ENCODE measurements around the gene USP35. TPM values are rescaled to one million over a fixed set of nuclear protein-coding genes. Genes with fewer than 3 reads are reported as not detected.

Gene USP35
- 7.0 and 8.9 TPM in 2 replicates for total RNA-seq (2014; rRNA removed; shearing (Covaris generic))
- 2.2 and 2.7 TPM in 2 replicates for polyA plus RNA-seq (2016; fragmentation: Nextera tagmentation; extraction: Ambion mirVana)

GRCh38 chr11:78188286-78189173, at the start of gene USP35, which contains the start of gene KCTD21:
USP35 (plus strand) TSS chr11:78188919; CDS start chr11:78196246, 7,327 bp downstream.
KCTD21 (minus strand) TSS chr11:78188626; CDS start chr11:78174554, 14,072 bp downstream.
- peak within 1 kb of the TSS; percentile 84 for H3K9ac ChIP-seq
- H3K27me3 ChIP-seq (replicated peaks; ENCODE audit: insufficient read depth) = no peaks in the 10 kb centered on the region
- DNase-seq = peak; percentile 99
- peak within 1 kb of the TSS; percentile 93 for H3K4me3 ChIP-seq
- in situ Hi-C loops (cut with MboI) = no loop called here
- no peaks in the 10 kb centered on the region for H3K9me3 ChIP-seq (ENCODE audit: low read depth)
- H3K36me3 ChIP-seq (ENCODE audit: low read depth) = no peaks in the 10 kb centered on the region
- peaks cover 29% of the 10 kb centered on the region for H3F3A ChIP-seq (ENCODE audit: insufficient read depth)
- H2AFZ ChIP-seq = peak within 1 kb of the TSS; percentile 86
- H3K9me2 ChIP-seq (ENCODE audit: insufficient read depth) = no peaks in the 10 kb centered on the region
- peak within 1 kb of the TSS; percentile 99 for H3K4me2 ChIP-seq (ENCODE audit: unreplicated experiment)
- 1% methylated on average over 59 to 63 of the region's 74 CpGs for WGBS, 2 experiments (ENCODE audit: low coverage in 1 of 2, low lambda C conversion rate in 2 of 2, missing lambda C conversion rate in 2 of 2)
- TF ChIP-seq EZH2phosphoT487 (IDR thresholded peaks at IDR 0.05; ENCODE audit: insufficient read depth, low read depth) = no peak
- no peak for TF ChIP-seq EZH2 (IDR thresholded peaks at IDR 0.05; ENCODE audit: insufficient read depth, poor library complexity, severe bottlenecking)
- peak within 1 kb of the TSS; percentile 95 for H3K27ac ChIP-seq
- no peaks in the 10 kb centered on the region for H4K20me1 ChIP-seq (ENCODE audit: insufficient read depth)
- peaks cover 28% of the 10 kb centered on the region for H3K4me1 ChIP-seq (ENCODE audit: insufficient read depth)
- H3K79me2 ChIP-seq (ENCODE audit: insufficient read depth) = peaks cover 89% of the 10 kb centered on the region

- H3K9ac ChIP-seq = peak within 1 kb of the TSS; percentile 94
- H3K9me3 ChIP-seq (ENCODE audit: low read depth) = no peaks in the 10 kb centered on the region
- in situ Hi-C loops (cut with MboI) = loop anchor here (25.0 kb wide), 1 partner anchor 423 kb away; the partner anchor contains the start of gene NARS2
- H3F3A ChIP-seq (ENCODE audit: insufficient read depth) = no peaks in the 10 kb centered on the region
- no peaks in the 10 kb centered on the region for H3K27me3 ChIP-seq (replicated peaks; ENCODE audit: insufficient read depth)
- H3K27ac ChIP-seq = peak within 1 kb of the TSS; percentile 81
- no peaks in the 10 kb centered on the region for H3K36me3 ChIP-seq (ENCODE audit: low read depth)
- H3K4me1 ChIP-seq (ENCODE audit: insufficient read depth) = peaks cover 11% of the 10 kb centered on the region
- no peak for TF ChIP-seq EZH2phosphoT487 (IDR thresholded peaks at IDR 0.05; ENCODE audit: insufficient read depth, low read depth)
- no peak for TF ChIP-seq EZH2 (IDR thresholded peaks at IDR 0.05; ENCODE audit: insufficient read depth, poor library complexity, severe bottlenecking)
- peak; percentile 100 for DNase-seq
- no peaks in the 10 kb centered on the region for H3K9me2 ChIP-seq (ENCODE audit: insufficient read depth)
- peak within 1 kb of the TSS; percentile 92 for H3K4me3 ChIP-seq
- H4K20me1 ChIP-seq (ENCODE audit: insufficient read depth) = no peaks in the 10 kb centered on the region
- 1 to 2% methylated on average over 44 to 52 of the region's 52 CpGs for WGBS, 2 experiments (ENCODE audit: low coverage in 1 of 2, low lambda C conversion rate in 2 of 2, missing lambda C conversion rate in 2 of 2)
- H3K4me2 ChIP-seq (ENCODE audit: unreplicated experiment) = peak within 1 kb of the TSS; percentile 87
- H2AFZ ChIP-seq = peak within 1 kb of the TSS; percentile 94
- H3K79me2 ChIP-seq (ENCODE audit: insufficient read depth) = peaks cover 61% of the 10 kb centered on the region
Observed at GRCh38 chr11:78139422-78140391, 49.0 kb upstream of the USP35 start, which contains the start of gene ALG8. ALG8 (minus strand) TSS chr11:78139626; CDS start chr11:78139588, 38 bp downstream.

- H3K4me2 ChIP-seq (ENCODE audit: unreplicated experiment) = peak overlapping the region; percentile 87
- no peak for TF ChIP-seq EZH2phosphoT487 (IDR thresholded peaks at IDR 0.05; ENCODE audit: insufficient read depth, low read depth)
- no peak for TF ChIP-seq EZH2 (IDR thresholded peaks at IDR 0.05; ENCODE audit: insufficient read depth, poor library complexity, severe bottlenecking)
- H3K9me2 ChIP-seq (ENCODE audit: insufficient read depth) = no peaks in the 10 kb centered on the region
- peak overlapping the region; percentile 94 for H2AFZ ChIP-seq
- H3K27ac ChIP-seq = 0 out of 2 replicates have a peak overlapping the region, but pooled peaks have one; percentile 81
- peak overlapping the region; percentile 92 for H3K4me3 ChIP-seq
- 60 to 62% methylated on average over 17 of the region's 17 CpGs for WGBS, 2 experiments (ENCODE audit: low coverage in 1 of 2, low lambda C conversion rate in 2 of 2, missing lambda C conversion rate in 2 of 2)
- H3K27me3 ChIP-seq (replicated peaks; ENCODE audit: insufficient read depth) = no peaks in the 10 kb centered on the region
- H3K4me1 ChIP-seq (ENCODE audit: insufficient read depth) = peaks cover 11% of the 10 kb centered on the region
- DNase-seq = peak; percentile 28
- H4K20me1 ChIP-seq (ENCODE audit: insufficient read depth) = no peaks in the 10 kb centered on the region
- H3F3A ChIP-seq (ENCODE audit: insufficient read depth) = no peaks in the 10 kb centered on the region
- in situ Hi-C loops (cut with MboI) = loop anchor here (25.0 kb wide), 1 partner anchor 422 kb away; the partner anchor contains the start of gene NARS2
- peak overlapping the region; percentile 94 for H3K9ac ChIP-seq
- H3K36me3 ChIP-seq (ENCODE audit: low read depth) = no peaks in the 10 kb centered on the region
- peaks cover 53% of the 10 kb centered on the region for H3K79me2 ChIP-seq (ENCODE audit: insufficient read depth)
- no peaks in the 10 kb centered on the region for H3K9me3 ChIP-seq (ENCODE audit: low read depth)
Observed at GRCh38 chr11:78140392-78141077, 48.2 kb upstream of the USP35 start.
